PC-3 (cell line): Measurements from ENCODE around the gene MYO5C.

Experiments
- CTCF ChIP-seq: fragments of 300-600 bp; sonication (generic); conservative IDR thresholded peaks from 2 replicates; pipeline ENCODE4 v1.5.1; 2017; ENCODE audit warnings: antibody characterized with exemption, low read depth, mild to moderate bottlenecking, low read length
- EZH2 ChIP-seq: fragments of 300-600 bp; sonication (generic); IDR thresholded peaks from one replicate; pipeline ENCODE4 v1.6.1; 2017; ENCODE audit warnings: antibody characterized with exemption, mild to moderate bottlenecking, low read length; ENCODE audit not compliant: unreplicated experiment

- TF ChIP-seq CTCF (peak; percentile 23), EZH2 (no peak)
Measured at GRCh38 chr15:52254391-52254790, 41.2 kb downstream of the MYO5C start.
